Right lobe of liver (tissue), 6 donors: ENCODE measurements around the gene TSPAN5. TPM values are rescaled to one million over a fixed set of nuclear protein-coding genes. Genes with fewer than 3 reads are reported as not detected.

ENCODE experiments used
- ATAC-seq, 4 donors: fragments of 200-7000 bp; cut with Tn5 transposase; one replicate each; pipeline ENCODE4 v1.9.1; 2020; ENCODE audit warnings: mild to moderate bottlenecking in 4 of 4, moderate library complexity in 4 of 4
- DNase-seq, 3 donors: peaks; one replicate each; pipeline ENCODE4 v3.0.0-alpha.2; 2020
- H3K27ac ChIP-seq, 3 donors: fragments of 200-600 bp; one replicate each; pipeline ENCODE4 v1.8.0; 2022
- H3K27me3 ChIP-seq, 2 donors: fragments of 200-600 bp; one replicate each; pipeline ENCODE4 v1.8.0; 2022
- H3K36me3 ChIP-seq, 4 donors: fragments of 200-600 bp; sonication (generic) in 1 of 4; one replicate each; pipeline versions ENCODE4 v1.5.1 to v1.8.0; 2017 to 2022; ENCODE audit warnings: control low read depth in 1 of 4
- H3K4me1 ChIP-seq, 4 donors: fragments of 200-600 bp; sonication (generic) in 1 of 4; one replicate each; pipeline versions ENCODE4 v1.5.1 to v1.8.0; 2017 to 2022; ENCODE audit warnings: control low read depth in 1 of 4
- H3K4me3 ChIP-seq, 3 donors: fragments of 200-600 bp; one replicate each; pipeline ENCODE4 v1.8.0; 2022
- H3K9me3 ChIP-seq, 4 donors: fragments of 200-600 bp; sonication (generic) in 1 of 4; one replicate each; pipeline versions ENCODE4 v1.5.1 to v1.8.0; 2017 to 2022; ENCODE audit warnings: control low read depth in 1 of 4
- CTCF ChIP-seq, 4 donors: fragments of 200-600 bp in 3 of 4; fragments of 450-650 bp in 1 of 4; IDR thresholded peaks; one replicate each; pipeline versions ENCODE4 v1.5.1 to v1.8.0; 2016 to 2022; ENCODE audit warnings: antibody characterized with exemption in 4 of 4, mild to moderate bottlenecking in 2 of 4
- POLR2A ChIP-seq: fragments of 450-650 bp; IDR thresholded peaks from one replicate; pipeline ENCODE4 v1.6.1; 2017; ENCODE audit warnings: antibody characterized with exemption, mild to moderate bottlenecking
- WGBS: methylation state at CpG from one replicate; pipeline ENCODE4 v1.1.6; 2018; ENCODE audit warnings: low coverage, low lambda C conversion rate; ENCODE audit not compliant: insufficient coverage; ENCODE audit errors: missing lambda C conversion rate; 5-methylcytosine and 5-hydroxymethylcytosine counted together
- intact Hi-C, 2 donors: fragments of 100-400 bp; cut with DNase I; formaldehyde crosslinking; loops; one replicate each; pipeline versions ENCODE4 v1.11.2 to v1.14.1; 2022
- total RNA-seq, 6 experiments: library from RNA; depleted of rRNA in 2 of 6; stranded (reverse); fragments of >200 nt in 2 of 6; fragmentation: NEBNext Ultra II Directional in 3 of 6; extraction: Animal tissue kit (Norgen Biotek cat#: 25700) in 3 of 6; gene quantifications; one replicate each; pipeline versions ENCODE4 v1.1.0 to v1.2.4, GENCODE V29; 2016 to 2023
- donor health status: DM: no; HTN: yes; CAD: no.
- donor health status: DM: no; HTN: no; CAD: no.
- donor health status: DM: no; HTN: no; CAD: no.
- donor health status: DM: no; HTN: yes; CAD: no.
- donor health status: DM: no; HTN: yes; CAD: no.

The TSPAN5 gene
- total RNA-seq, 6 experiments from 2014 or later, result 0.12 to 1.2 (median 0.50) TPM

- intact Hi-C loops, result no loop called here
- no peak for TF ChIP-seq POLR2A
- no peak for TF ChIP-seq CTCF (IDR thresholded peaks at IDR 0.05)
- no peaks in the 10 kb centered on the region for H3K9me3 ChIP-seq
- WGBS, result 48% methylated on average over 5 of the region's 5 CpGs
- H3K4me1 ChIP-seq, result peaks cover 0 to 12% (median 5%) of the 10 kb centered on the region in 4 donors
- peak in 2 of 4 donors; percentile 22 to 56 for ATAC-seq
- no peak for DNase-seq
- no peaks in the 10 kb centered on the region for H3K36me3 ChIP-seq
- no peaks in the 10 kb centered on the region for H3K27me3 ChIP-seq
- no peak overlapping the region for H3K4me3 ChIP-seq
- no peak overlapping the region for H3K27ac ChIP-seq
These were observed 30.2 kb upstream of the TSPAN5 start for GRCh38 chr4:98688411-98689290.

- Histone ChIP-seq H3K9me3 (no peaks in the 10 kb centered on the region), H3K36me3 (no peaks in the 10 kb centered on the region), H3K4me3 (no peak overlapping the region), H3K4me1 (peaks cover 0 to 13% (median 6%) of the 10 kb centered on the region in 4 donors), H3K27me3 (no peaks in the 10 kb centered on the region), H3K27ac (no peak overlapping the region)
- no peak for ATAC-seq
- TF ChIP-seq POLR2A, result no peak
- no peak for DNase-seq
- intact Hi-C loops, result no loop called here
- WGBS, result 90% methylated on average over 1 of the region's 1 CpG
These were observed 29.5 kb upstream of the TSPAN5 start for GRCh38 chr4:98687876-98688275.

GRCh38 chr4:98686847-98687246 lies 28.4 kb upstream of the TSPAN5 start:
- no peak overlapping the region for H3K27ac ChIP-seq
- peaks cover 0 to 17% (median 6%) of the 10 kb centered on the region in 4 donors for H3K4me1 ChIP-seq
- no peaks in the 10 kb centered on the region for H3K9me3 ChIP-seq
- TF ChIP-seq CTCF (IDR thresholded peaks at IDR 0.05) (no peak), POLR2A (no peak)
- no peaks in the 10 kb centered on the region for H3K27me3 ChIP-seq
- H3K36me3 ChIP-seq, result no peaks in the 10 kb centered on the region
- no peak overlapping the region for H3K4me3 ChIP-seq
- 24% methylated on average over 1 of the region's 1 CpG for WGBS
- no peak for DNase-seq
- intact Hi-C loops, result no loop called here
- ATAC-seq, result no peak

GRCh38 chr4:98686043-98686707 lies 27.8 kb upstream of the TSPAN5 start:
- H3K9me3 ChIP-seq, result no peaks in the 10 kb centered on the region
- no peak overlapping the region for H3K27ac ChIP-seq
- DNase-seq, result no peak
- WGBS, result 74% methylated on average over 3 of the region's 3 CpGs
- peaks cover 0 to 17% (median 6%) of the 10 kb centered on the region in 4 donors for H3K4me1 ChIP-seq
- no peak overlapping the region for H3K4me3 ChIP-seq
- no peak for ATAC-seq
- no peak for TF ChIP-seq CTCF (IDR thresholded peaks at IDR 0.05)
- no peak for TF ChIP-seq POLR2A
- intact Hi-C loops, result no loop called here
- H3K27me3 ChIP-seq, result no peaks in the 10 kb centered on the region
- no peaks in the 10 kb centered on the region for H3K36me3 ChIP-seq
